Measurements from ENCODE around the gene ATXN2. TPM values are rescaled to one million over a fixed set of nuclear protein-coding genes. Genes with fewer than 3 reads are reported as not detected.
A peak's percentile ranks its signal among the peaks of the same experiment; 100 is the strongest.
"Not testable (repeated sequence)": the region's sequence is repeated elsewhere in the genome, so short reads cannot be mapped to it uniquely, and the experiment has no call there.

The ATXN2 gene
- total RNA-seq, 1 donor from 2014 or later: 32.0 TPM

- no peak for DNase-seq
These were observed 1.1 kb upstream of the ATXN2 start for GRCh38 chr12:111600205-111600642.

- DNase-seq: peak; percentile 94
These were observed 514 bp upstream of the ATXN2 start for GRCh38 chr12:111599453-111600204.

- DNase-seq: peak; percentile 47
These were observed 1.1 kb downstream of the ATXN2 start for GRCh38 chr12:111597831-111598636.

GRCh38 chr12:111596985-111597830 is 1.9 kb downstream of the ATXN2 start:
- peak; percentile 85 for DNase-seq

- not testable (repeated sequence) for DNase-seq
These were observed 3.7 kb downstream of the ATXN2 start for GRCh38 chr12:111595341-111595835.

GRCh38 chr12:111591399-111592010 is 7.6 kb downstream of the ATXN2 start:
- DNase-seq: not testable (repeated sequence)

- no peak for DNase-seq
These were observed 8.6 kb downstream of the ATXN2 start for GRCh38 chr12:111590552-111590951.

- no peak for DNase-seq
These were observed 9.5 kb downstream of the ATXN2 start for GRCh38 chr12:111589601-111590000.

- DNase-seq: no peak
These were observed 11.1 kb downstream of the ATXN2 start for GRCh38 chr12:111588010-111588409.

GRCh38 chr12:111586986-111587385 is 12.1 kb downstream of the ATXN2 start:
- DNase-seq: no peak

GRCh38 chr12:111585690-111586089 is 13.4 kb downstream of the ATXN2 start:
- DNase-seq: no peak

- no peak for DNase-seq
These were observed 14.2 kb downstream of the ATXN2 start for GRCh38 chr12:111584959-111585358.

- not testable (repeated sequence) for DNase-seq
These were observed 15.6 kb downstream of the ATXN2 start for GRCh38 chr12:111583506-111583905.

GRCh38 chr12:111582133-111582747 is 16.9 kb downstream of the ATXN2 start:
- no peak for DNase-seq

- no peak for DNase-seq
These were observed 17.5 kb downstream of the ATXN2 start for GRCh38 chr12:111581434-111582132.

- DNase-seq: no peak
These were observed 18.4 kb downstream of the ATXN2 start for GRCh38 chr12:111580737-111581136.

- DNase-seq: no peak
These were observed 19.0 kb downstream of the ATXN2 start for GRCh38 chr12:111580119-111580425.

- no peak for DNase-seq
These were observed 20.2 kb downstream of the ATXN2 start for GRCh38 chr12:111578971-111579340.

- DNase-seq: peak; percentile 80
These were observed 20.7 kb downstream of the ATXN2 start for GRCh38 chr12:111578276-111578970.

GRCh38 chr12:111574797-111575443 is 24.2 kb downstream of the ATXN2 start:
- no peak for DNase-seq

Data from dermis blood vessel endothelial cell (primary cell).